PC-3 (cell line): ENCODE data around the gene DNM2. TPM values are rescaled to one million over a fixed set of nuclear protein-coding genes. Genes with fewer than 3 reads are reported as not detected.

Source experiments
- ATAC-seq: fragments of 200-7000 bp; cut with Tn5 transposase; 2 replicates; pipeline ENCODE4 v1.9.1; 2020; ENCODE audit warnings: mild to moderate bottlenecking, moderate library complexity
- BruUV-seq: library from RNA; stranded (reverse); fragments of 400-500 nt; replicated peaks from 2 replicates; lab custom pipeline; 2021; lab: Mats Ljungman, UMichigan
- CTCF ChIA-PET: fragments of 300-600 bp; sonication (Branson Sonifier 250); formaldehyde crosslinking; loops from one replicate; lab custom pipeline; 2022; ENCODE audit warnings: antibody characterized with exemption; lab: Charles Lee
- POLR2A ChIA-PET: fragments of 300-600 bp; sonication (Branson Sonifier 250); formaldehyde crosslinking; loops from one replicate; lab custom pipeline; 2022; ENCODE audit warnings: antibody characterized with exemption; ENCODE audit not compliant: unreplicated experiment; lab: Charles Lee
- DNase-seq: peaks from one replicate; pipeline ENCODE4 v3.0.0-alpha.2; 2015
- H2AFZ ChIP-seq: fragments of 300-600 bp; sonication (generic); 2 replicates; pipeline ENCODE4 v1.6.0; 2016; ENCODE audit warnings: antibody characterized with exemption, low read length
- H3F3A ChIP-seq: fragments of 300-600 bp; sonication (generic); one replicate; pipeline ENCODE4 v1.6.0; 2017; ENCODE audit warnings: antibody characterized with exemption, low read length, control low read depth, mild to moderate bottlenecking; ENCODE audit not compliant: unreplicated experiment
- H3K27ac ChIP-seq: fragments of 300-600 bp; sonication (generic); 2 replicates; pipeline ENCODE4 v1.5.1; 2016; ENCODE audit warnings: mild to moderate bottlenecking, low read length
- H3K27me3 ChIP-seq: fragments of 300-600 bp; sonication (generic); 2 replicates; pipeline ENCODE4 v1.6.1; 2016; ENCODE audit warnings: low read length, mixed read lengths
- H3K36me3 ChIP-seq: fragments of 300-600 bp; sonication (generic); 2 replicates; pipeline ENCODE4 v1.6.1; 2016; ENCODE audit warnings: low read depth, mixed run types, low read length, mixed read lengths
- H3K4me1 ChIP-seq: fragments of 300-600 bp; sonication (generic); 2 replicates; pipeline ENCODE4 v1.5.1; 2016; ENCODE audit warnings: low read length; ENCODE audit not compliant: insufficient read depth
- H3K4me2 ChIP-seq: fragments of 300-600 bp; sonication (generic); 2 replicates; pipeline ENCODE4 v1.6.0; 2016; ENCODE audit warnings: low read length
- H3K4me3 ChIP-seq: fragments of 300-600 bp; sonication (generic); 2 replicates; pipeline ENCODE4 v1.5.1; 2016; ENCODE audit warnings: mild to moderate bottlenecking, low read length, mixed read lengths
- H3K79me2 ChIP-seq: fragments of 300-600 bp; sonication (generic); 2 replicates; pipeline ENCODE4 v1.6.1; 2017; ENCODE audit warnings: low read length, mixed read lengths
- H3K9ac ChIP-seq: fragments of 300-600 bp; sonication (generic); 2 replicates; pipeline ENCODE4 v1.6.0; 2016; ENCODE audit warnings: mild to moderate bottlenecking, low read length
- H3K9me2 ChIP-seq: fragments of 300-600 bp; sonication (generic); replicated peaks from 2 replicates; pipeline ENCODE4 v1.6.1; 2016; ENCODE audit warnings: mixed run types, low read length, mixed read lengths
- H3K9me3 ChIP-seq: fragments of 300-600 bp; sonication (generic); 2 replicates; pipeline ENCODE4 v1.6.1; 2016; ENCODE audit warnings: low read length, mixed read lengths
- H4K20me1 ChIP-seq: fragments of 300-600 bp; sonication (generic); 2 replicates; pipeline ENCODE4 v1.6.1; 2016; ENCODE audit warnings: low read length, mixed read lengths
- EZH2 ChIP-seq: fragments of 300-600 bp; sonication (generic); IDR thresholded peaks from one replicate; pipeline ENCODE4 v1.6.1; 2017; ENCODE audit warnings: antibody characterized with exemption, mild to moderate bottlenecking, low read length; ENCODE audit not compliant: unreplicated experiment
- EZH2phosphoT487 ChIP-seq: fragments of 300-600 bp; sonication (generic); IDR thresholded peaks from 2 replicates; pipeline ENCODE4 v1.6.1; 2018; ENCODE audit warnings: mild to moderate bottlenecking, antibody characterized with exemption, low read length, borderline replicate concordance
- intact Hi-C: fragments of 100-400 bp; cut with micrococcal nuclease; formaldehyde crosslinking; loops from 2 replicates; pipeline ENCODE4 v1.9.0; 2023
- total RNA-seq: library from RNA; depleted of rRNA; stranded (reverse); fragments of >200 nt; gene quantifications from 2 replicates; pipeline ENCODE4 v1.2.3, GENCODE V29; 2014
- TF ChIP-seq, protein P1 (sequence below): fragments of 300-600 bp; sonication (generic); conservative IDR thresholded peaks from 2 replicates; pipeline ENCODE4 v1.5.1; 2017; ENCODE audit warnings: antibody characterized with exemption, low read depth, mild to moderate bottlenecking, low read length

Gene DNM2
- total RNA-seq, 1 experiment from 2014 or later = 150 TPM

DNA sequence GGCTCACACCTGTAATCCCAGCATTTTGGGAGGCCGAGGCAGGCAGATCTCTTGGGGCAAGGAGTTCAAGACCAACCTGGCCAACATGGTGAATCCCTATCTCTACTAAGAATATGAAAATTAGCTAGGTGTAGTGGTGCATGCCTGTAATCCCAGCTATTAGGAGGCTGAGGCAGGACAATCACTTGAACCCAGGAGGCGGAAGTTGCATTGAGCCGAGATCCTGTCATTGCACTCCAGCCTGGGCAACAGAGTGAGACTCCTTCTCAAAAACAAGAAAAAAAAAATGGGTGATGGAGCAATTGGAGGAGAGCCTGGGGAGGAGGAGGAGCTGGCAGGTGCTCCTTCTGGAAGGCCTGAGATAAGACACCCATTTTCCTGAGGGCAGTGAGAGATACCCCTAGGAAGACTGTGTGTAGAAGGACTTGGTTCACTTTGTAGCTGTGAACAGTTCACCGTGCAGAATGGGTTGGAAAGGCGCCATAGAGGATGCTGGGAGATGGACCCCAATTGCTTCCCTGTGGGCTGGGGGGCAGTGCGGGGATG lies 144.8 kb downstream of the DNM2 start:
- Histone ChIP-seq H3K27ac (no peak overlapping the region), H3K9me3 (no peaks in the 10 kb centered on the region), H3K36me3 (no peaks in the 10 kb centered on the region), H3K9me2 (no peaks in the 10 kb centered on the region), H3K4me2 (no peak overlapping the region), H4K20me1 (no peaks in the 10 kb centered on the region), H3K79me2 (no peaks in the 10 kb centered on the region), H3K27me3 (no peaks in the 10 kb centered on the region), H2AFZ (peak overlapping the region; percentile 32; the same call in 1 of the 2 replicates), H3K9ac (no peak overlapping the region), H3K4me3 (no peak overlapping the region), H3F3A (no peaks in the 10 kb centered on the region), H3K4me1 (peaks cover 3% of the 10 kb centered on the region; the same call in 1 of the 2 replicates)
- TF ChIP-seq, protein P1, sequence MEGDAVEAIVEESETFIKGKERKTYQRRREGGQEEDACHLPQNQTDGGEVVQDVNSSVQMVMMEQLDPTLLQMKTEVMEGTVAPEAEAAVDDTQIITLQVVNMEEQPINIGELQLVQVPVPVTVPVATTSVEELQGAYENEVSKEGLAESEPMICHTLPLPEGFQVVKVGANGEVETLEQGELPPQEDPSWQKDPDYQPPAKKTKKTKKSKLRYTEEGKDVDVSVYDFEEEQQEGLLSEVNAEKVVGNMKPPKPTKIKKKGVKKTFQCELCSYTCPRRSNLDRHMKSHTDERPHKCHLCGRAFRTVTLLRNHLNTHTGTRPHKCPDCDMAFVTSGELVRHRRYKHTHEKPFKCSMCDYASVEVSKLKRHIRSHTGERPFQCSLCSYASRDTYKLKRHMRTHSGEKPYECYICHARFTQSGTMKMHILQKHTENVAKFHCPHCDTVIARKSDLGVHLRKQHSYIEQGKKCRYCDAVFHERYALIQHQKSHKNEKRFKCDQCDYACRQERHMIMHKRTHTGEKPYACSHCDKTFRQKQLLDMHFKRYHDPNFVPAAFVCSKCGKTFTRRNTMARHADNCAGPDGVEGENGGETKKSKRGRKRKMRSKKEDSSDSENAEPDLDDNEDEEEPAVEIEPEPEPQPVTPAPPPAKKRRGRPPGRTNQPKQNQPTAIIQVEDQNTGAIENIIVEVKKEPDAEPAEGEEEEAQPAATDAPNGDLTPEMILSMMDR = no peak
- no peak for TF ChIP-seq EZH2phosphoT487
- no peak for ATAC-seq
- DNase-seq = no peak
- BruUV-seq = no TSS peak
- intact Hi-C loops = no loop called here
- CTCF ChIA-PET = interaction anchor here (0.7 kb wide), 1 partner anchor 162 kb away, joined by 4 read pairs; no protein-coding TSS in a partner anchor
- POLR2A ChIA-PET = no interaction called here

DNA sequence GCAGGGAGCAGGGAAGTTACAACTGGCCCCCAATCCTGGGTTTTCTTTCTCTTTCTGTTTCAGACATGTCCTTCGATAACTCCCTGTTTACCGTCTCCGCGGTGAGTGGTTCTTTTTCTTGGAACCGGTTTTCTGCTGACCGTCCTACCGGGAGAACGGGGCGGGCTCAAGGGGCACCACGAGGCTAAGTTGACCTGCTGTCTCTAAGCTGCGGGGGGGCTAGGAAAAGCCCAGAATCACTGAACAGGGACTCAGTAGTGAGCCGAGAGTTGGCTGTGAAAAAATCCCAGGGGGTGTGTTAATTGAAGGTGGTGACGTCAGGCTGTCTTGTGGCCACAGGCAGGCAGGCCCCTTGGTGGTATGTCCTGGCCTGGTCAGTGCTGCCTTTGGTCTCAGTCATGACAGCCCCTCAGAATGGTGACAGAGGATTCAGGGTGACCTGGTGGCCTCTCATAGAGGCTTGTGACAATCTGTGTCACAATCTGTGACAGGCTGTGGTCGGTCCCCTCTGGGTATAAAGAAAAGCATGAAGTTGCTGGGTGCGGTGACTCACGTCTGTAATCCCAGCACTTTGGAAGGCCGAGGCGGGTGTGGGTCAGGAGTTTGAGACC lies 145.3 kb downstream of the DNM2 start:
- Histone ChIP-seq H3K36me3 (no peaks in the 10 kb centered on the region), H3K9me2 (no peaks in the 10 kb centered on the region), H3K9ac (no peak overlapping the region), H2AFZ (peak overlapping the region; percentile 32; the same call in 1 of the 2 replicates), H3K4me2 (no peak overlapping the region), H4K20me1 (no peaks in the 10 kb centered on the region), H3K27me3 (no peaks in the 10 kb centered on the region), H3K4me3 (no peak overlapping the region), H3K4me1 (peaks cover 3% of the 10 kb centered on the region; the same call in 1 of the 2 replicates), H3K9me3 (no peaks in the 10 kb centered on the region), H3K27ac (no peak overlapping the region), H3F3A (no peaks in the 10 kb centered on the region), H3K79me2 (no peaks in the 10 kb centered on the region)
- CTCF ChIA-PET = interaction anchor here (1.5 to 1.7 kb wide), 2 partner anchors 27 to 146 kb away, joined by 15 to 21 read pairs; partner anchors contain the start of genes DNM2 and TMED1
- peak; percentile 20 for ATAC-seq
- POLR2A ChIA-PET = no interaction called here
- TF ChIP-seq, protein P1 = no peak
- no peak for TF ChIP-seq EZH2phosphoT487
- no peak for TF ChIP-seq EZH2
- intact Hi-C loops = no loop called here
- no TSS peak for BruUV-seq
- DNase-seq = peak; percentile 32

- Histone ChIP-seq H3K4me3 (no peak overlapping the region), H3K4me2 (peak overlapping the region; percentile 59), H2AFZ (peak overlapping the region; percentile 81), H3F3A (no peaks in the 10 kb centered on the region), H3K9me3 (no peaks in the 10 kb centered on the region), H3K4me1 (peaks cover 3% of the 10 kb centered on the region; the same call in 1 of the 2 replicates), H3K27me3 (no peaks in the 10 kb centered on the region), H3K9ac (no peak overlapping the region), H3K9me2 (no peaks in the 10 kb centered on the region), H3K36me3 (no peaks in the 10 kb centered on the region), H3K79me2 (no peaks in the 10 kb centered on the region), H3K27ac (no peak overlapping the region), H4K20me1 (no peaks in the 10 kb centered on the region)
- ChIA-PET POLR2A (interaction anchor here (0.6 kb wide), 1 partner anchor 34 kb away, joined by 11 read pairs; no protein-coding TSS in a partner anchor), CTCF (interaction anchor here (0.5 to 1.7 kb wide), 10 partner anchors 29 to 383 kb away, joined by 3 to 21 read pairs (median 4); partner anchors contain the start of genes DNM2 and TMED1)
- DNase-seq (peak; percentile 90), ATAC-seq (peak; percentile 97)
- TF ChIP-seq, protein P1 = peak; percentile 96
- TF ChIP-seq EZH2phosphoT487 = no peak
- BruUV-seq = no TSS peak
- intact Hi-C loops = loop anchor here (1.0 kb wide), 2 partner anchors 28 to 147 kb away; partner anchors contain the start of gene TMED1
Observed at GRCh38 chr19:10864538-10864899, 146.6 kb downstream of the DNM2 start.
